PC-9 (cell line): ENCODE measurements around the gene MAP2K2.

ENCODE experiments used
- EZH2 ChIP-seq: fragments of 200-600 bp; sonication (generic); IDR thresholded peaks from 2 replicates; pipeline ENCODE4 v1.8.0; 2017; ENCODE audit warnings: antibody characterized with exemption, low read depth
- TF ChIP-seq, protein P1 (sequence below): fragments of 200-600 bp; sonication (generic); conservative IDR thresholded peaks from 2 replicates; pipeline ENCODE4 v1.6.1; 2017; ENCODE audit warnings: mixed run types, antibody characterized with exemption, mild to moderate bottlenecking, moderate library complexity

DNA sequence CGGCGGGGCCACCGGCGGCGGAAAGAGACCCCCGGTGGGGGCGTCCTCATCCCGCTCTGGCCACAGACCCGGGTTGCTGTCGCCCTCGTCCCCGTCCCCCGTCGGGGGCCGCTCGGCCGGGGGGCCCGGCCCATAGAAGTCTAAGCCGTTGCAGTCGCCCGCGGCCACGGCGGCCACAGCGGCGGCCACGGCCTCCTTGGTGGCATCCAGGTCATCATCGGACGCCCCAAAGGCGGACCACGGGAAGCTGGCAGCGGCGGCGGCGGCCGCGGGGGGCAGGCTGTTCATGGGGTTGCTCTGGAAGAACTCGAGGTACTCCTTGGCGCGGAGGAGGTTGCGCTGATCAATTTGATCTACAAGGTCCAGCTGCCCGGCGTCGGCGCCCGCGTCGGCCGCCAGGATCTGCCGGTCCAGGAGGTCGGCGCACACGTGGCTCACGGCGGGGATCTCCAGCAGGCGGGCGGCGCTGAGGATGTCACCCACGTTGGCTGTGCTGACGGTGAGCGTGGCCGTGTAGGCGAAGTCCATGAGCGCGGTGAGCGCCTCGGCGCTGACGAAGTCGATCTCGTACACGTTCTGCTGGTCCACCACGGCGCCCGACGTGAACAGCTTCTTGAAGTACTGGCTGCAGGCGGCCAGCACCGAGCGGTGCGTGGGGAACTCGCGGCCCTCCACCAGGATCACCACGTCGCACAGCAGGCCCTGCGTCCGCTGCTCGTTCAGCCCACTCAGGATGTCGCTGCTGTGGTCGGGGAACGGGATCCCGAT is 69.3 kb downstream of the MAP2K2 start:
- TF ChIP-seq, protein P1, sequence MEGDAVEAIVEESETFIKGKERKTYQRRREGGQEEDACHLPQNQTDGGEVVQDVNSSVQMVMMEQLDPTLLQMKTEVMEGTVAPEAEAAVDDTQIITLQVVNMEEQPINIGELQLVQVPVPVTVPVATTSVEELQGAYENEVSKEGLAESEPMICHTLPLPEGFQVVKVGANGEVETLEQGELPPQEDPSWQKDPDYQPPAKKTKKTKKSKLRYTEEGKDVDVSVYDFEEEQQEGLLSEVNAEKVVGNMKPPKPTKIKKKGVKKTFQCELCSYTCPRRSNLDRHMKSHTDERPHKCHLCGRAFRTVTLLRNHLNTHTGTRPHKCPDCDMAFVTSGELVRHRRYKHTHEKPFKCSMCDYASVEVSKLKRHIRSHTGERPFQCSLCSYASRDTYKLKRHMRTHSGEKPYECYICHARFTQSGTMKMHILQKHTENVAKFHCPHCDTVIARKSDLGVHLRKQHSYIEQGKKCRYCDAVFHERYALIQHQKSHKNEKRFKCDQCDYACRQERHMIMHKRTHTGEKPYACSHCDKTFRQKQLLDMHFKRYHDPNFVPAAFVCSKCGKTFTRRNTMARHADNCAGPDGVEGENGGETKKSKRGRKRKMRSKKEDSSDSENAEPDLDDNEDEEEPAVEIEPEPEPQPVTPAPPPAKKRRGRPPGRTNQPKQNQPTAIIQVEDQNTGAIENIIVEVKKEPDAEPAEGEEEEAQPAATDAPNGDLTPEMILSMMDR: no peak
- no peak for TF ChIP-seq EZH2
